HL-60/S4 treated with phorbol 12-myristate 13-acetate at 8.2 ng/mL for 4 days and 3 days (cell line): ENCODE data around the gene BLOC1S4.

Experiments
- in situ Hi-C: fragments of 300-500 bp; cut with MboI; formaldehyde crosslinking; loops from 2 replicates; pipeline ENCODE4 v1.15.0; 2022; ENCODE audit warnings: low sequenced_read_pairs

The BLOC1S4 gene

GRCh38 chr4:6689506-6689960, 26.4 kb upstream of the BLOC1S4 start:
- in situ Hi-C loops = no loop called here

GRCh38 chr4:6692379-6692778, 23.6 kb upstream of the BLOC1S4 start:
- in situ Hi-C loops = no loop called here

GRCh38 chr4:6692806-6693205, 23.2 kb upstream of the BLOC1S4 start:
- in situ Hi-C loops = no loop called here

- in situ Hi-C loops = no loop called here
Observed at GRCh38 chr4:6693231-6694176, 22.5 kb upstream of the BLOC1S4 start, which contains the start of gene S100P. TSS of gene S100P (plus strand) at chr4:6693878. CDS start at chr4:6693933, 55 bp downstream.

- in situ Hi-C loops = no loop called here
Observed at GRCh38 chr4:6694177-6694901, 21.6 kb upstream of the BLOC1S4 start.

DNA sequence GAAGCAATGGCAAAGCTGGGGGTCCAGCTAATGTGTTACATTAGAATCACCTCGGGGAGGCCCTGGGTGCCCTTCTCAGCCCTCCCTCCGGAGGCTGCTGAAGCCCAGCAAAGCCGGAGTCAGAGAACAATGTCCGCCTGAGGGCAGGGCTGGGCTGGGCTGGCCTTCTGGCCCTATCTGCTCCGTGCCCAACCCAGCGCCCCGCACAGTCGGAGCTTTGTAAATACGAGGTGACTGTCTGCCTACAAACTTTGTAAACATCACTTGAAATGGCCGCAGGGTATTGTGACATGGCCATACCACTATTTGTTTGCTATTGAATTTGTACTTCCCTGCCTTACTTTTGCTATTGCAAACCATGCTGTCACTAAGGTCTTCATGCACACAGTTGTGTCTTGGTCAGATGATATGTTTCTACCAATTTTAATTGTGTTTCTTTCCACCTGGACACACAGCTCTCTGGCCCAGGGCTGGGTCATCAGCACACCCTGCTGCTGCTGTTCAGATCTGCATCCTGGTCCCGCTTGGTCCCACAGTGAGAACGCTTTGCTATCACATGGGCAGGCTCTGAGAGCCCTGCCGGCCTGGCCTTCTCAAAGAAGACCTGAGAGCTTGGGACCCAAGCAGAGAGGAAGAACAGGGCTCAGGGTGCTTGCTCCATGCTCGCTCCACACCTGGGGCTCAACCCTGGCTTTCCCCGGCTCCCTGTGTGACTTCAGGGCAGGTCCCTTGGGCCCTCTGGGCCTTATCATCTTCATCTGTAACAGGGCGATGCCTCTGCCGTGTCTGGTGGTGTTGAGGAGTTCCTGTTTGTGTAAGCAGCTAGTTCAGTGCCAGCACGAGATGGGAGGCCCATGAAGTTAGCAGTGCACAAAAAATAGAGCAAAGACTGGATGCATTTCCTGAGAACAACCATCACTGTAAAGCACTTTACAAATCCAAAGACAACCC, 20.0 kb upstream of the BLOC1S4 start:
- in situ Hi-C loops = no loop called here

DNA sequence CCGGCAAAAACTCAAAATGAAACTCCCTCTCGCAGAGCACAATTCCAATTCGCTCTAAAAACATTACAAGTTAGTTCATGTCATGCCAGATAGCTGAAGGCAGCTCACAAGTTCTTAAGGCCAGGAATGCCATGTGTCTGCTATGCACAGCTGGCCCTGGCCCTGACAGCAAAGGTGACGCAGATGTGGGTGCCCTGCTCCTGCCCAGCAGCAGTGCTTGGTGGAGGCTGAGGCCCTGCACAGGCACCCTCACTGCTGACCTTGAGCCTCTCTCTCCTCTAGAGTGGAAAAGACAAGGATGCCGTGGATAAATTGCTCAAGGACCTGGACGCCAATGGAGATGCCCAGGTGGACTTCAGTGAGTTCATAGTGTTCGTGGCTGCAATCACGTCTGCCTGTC, 19.4 kb upstream of the BLOC1S4 start:
- in situ Hi-C loops = no loop called here

DNA sequence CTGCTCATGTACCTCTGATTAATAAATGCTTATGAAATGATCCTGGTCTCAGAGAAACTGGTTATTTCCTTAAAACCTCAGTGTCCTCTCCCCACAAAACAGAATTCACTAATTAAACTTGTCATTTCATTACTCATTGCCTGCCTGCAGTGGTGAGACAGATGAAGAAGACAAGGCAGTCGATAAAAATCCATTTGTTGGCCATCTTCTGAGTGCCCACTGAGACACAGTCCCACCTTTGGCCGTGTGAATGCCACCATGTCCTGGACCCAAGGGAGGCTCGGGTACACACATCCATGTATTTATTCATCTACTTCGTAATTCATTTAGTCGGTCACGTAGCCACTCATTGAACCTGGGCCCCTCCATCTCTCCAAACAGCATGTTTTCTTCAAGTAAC, 18.8 kb upstream of the BLOC1S4 start:
- in situ Hi-C loops = no loop called here

DNA sequence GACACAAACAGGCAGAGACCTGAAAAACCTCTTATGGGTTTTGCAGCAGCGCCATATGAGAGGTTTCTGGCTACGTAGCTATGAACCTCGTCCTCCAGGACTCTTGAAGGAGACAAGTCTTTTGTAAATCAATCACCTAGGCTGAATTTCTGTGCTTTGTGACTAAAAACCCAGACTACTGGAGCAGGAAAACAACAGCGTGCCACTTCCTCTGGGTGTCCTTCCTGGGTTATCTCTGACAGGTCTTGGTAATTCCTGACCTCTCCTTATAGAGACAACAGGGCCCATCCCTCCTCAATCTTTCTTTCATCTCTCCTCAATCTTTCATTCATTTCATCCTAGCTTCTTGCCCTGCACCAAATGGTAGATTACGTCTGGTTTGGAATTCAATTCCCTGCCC, 16.6 kb upstream of the BLOC1S4 start:
- in situ Hi-C loops = no loop called here

- in situ Hi-C loops = no loop called here
Observed at GRCh38 chr4:6699903-6700302, 16.1 kb upstream of the BLOC1S4 start.

- in situ Hi-C loops = no loop called here
Observed at GRCh38 chr4:6701371-6701770, 14.6 kb upstream of the BLOC1S4 start.

DNA sequence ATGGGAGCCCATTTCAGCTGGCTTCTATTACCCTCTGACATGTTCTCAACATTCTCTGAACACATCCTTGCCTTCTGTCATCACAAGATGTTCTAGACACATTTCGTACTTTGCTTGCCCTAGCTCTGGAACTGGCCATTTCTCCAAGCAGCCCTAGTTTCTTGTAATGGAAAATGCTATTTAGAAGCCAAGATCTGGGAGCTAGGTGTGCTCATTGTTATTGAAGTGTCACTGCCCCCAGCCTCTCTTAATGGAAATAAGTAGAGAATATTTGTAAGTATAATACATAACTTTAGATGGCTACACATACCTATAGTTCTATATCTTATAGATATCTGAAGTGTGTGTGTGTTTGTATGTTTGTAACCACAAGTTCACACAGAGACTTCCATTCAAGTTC, 13.2 kb upstream of the BLOC1S4 start:
- in situ Hi-C loops = no loop called here

- in situ Hi-C loops = no loop called here
Observed at GRCh38 chr4:6703786-6704185, 12.2 kb upstream of the BLOC1S4 start.

DNA sequence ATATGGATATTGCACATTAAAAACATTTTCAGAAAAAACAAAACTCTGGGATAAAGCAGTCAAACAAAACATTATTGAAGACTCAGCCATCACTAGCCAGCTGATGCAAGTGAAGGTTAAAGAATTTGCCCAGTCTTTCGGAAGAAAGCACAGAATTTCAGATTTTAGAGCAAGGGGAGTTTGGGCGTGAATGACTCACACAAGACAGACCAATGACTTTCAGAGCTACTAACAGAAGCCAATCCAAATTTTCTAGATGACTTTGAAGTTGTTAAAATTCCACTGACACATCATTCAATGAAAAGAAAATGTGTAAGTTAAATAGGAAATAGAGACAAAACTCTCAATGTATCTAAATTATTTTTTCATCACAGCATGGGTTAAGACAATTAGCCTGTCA, 10.3 kb upstream of the BLOC1S4 start:
- in situ Hi-C loops = no loop called here

GRCh38 chr4:6706173-6706572, 9.8 kb upstream of the BLOC1S4 start:
- in situ Hi-C loops = no loop called here

GRCh38 chr4:6709230-6710114, 6.5 kb upstream of the BLOC1S4 start, which contains the start of gene MRFAP1L1:
TSS of gene MRFAP1L1 (minus strand) at chr4:6709865. CDS start at chr4:6709629, 236 bp downstream.
- in situ Hi-C loops = no loop called here

DNA sequence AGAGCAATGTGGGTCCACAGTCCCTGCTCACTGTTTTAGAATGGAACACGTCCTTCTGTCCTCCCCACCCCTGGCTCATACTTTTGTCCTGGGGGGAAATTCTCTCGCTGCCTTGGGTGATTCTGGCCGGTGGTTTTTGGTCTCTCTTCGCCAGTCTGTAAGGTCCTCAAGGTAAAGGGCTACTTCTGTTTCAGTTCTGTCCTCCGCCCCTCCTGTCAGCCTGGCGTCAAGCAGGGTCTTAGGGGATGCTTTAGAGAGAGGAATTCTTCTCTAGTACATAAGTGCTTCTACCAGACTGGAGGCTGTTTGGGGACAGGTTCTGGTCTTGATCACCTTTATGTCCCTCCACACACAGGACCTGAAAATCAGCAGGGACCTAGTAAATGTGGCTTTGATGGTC, 5.7 kb upstream of the BLOC1S4 start:
- in situ Hi-C loops = no loop called here

DNA sequence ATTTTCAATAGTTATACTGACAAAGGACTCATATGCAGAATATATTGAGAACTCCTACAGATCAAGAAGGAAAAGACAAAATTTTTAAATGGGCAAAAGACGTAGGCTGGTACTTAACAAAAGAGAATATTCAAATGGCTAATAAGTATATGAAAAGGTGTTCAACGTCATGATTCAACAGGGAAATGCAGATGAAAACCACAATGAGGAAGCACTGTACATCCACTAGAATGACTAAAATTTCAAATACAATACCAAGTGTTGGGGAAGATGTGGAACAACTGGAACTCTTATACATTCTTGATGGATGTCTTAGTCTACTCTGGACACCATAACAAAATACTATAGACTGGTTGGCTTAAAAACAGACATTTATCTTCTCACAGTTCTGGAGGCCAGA, 5.0 kb upstream of the BLOC1S4 start:
- in situ Hi-C loops = no loop called here

- in situ Hi-C loops = no loop called here
Observed at GRCh38 chr4:6714954-6715353, 1.0 kb upstream of the BLOC1S4 start.

GRCh38 chr4:6715704-6716017, 313 bp upstream of the BLOC1S4 start:
- in situ Hi-C loops = no loop called here
